ENCODE data around the gene TBC1D24.
"Not testable (repeated sequence)": the region's sequence is repeated elsewhere in the genome, so short reads cannot be mapped to it uniquely, and the experiment has no call there.

TBC1D24 gene

GRCh38 chr16:2518823-2519710 lies 44.1 kb downstream of the TBC1D24 start:
- DNase-seq, result no peak

- no peak for DNase-seq
These were observed 44.8 kb downstream of the TBC1D24 start for GRCh38 chr16:2519711-2520080.

- DNase-seq, result peak; percentile 89
These were observed 45.3 kb downstream of the TBC1D24 start, which contains the start of gene AMDHD2 for GRCh38 chr16:2520097-2520783. AMDHD2 (plus strand) TSS chr16:2520371; CDS start chr16:2520459, 88 bp downstream.

GRCh38 chr16:2520784-2521531 lies 46.0 kb downstream of the TBC1D24 start:
- DNase-seq, result peak; percentile 63

GRCh38 chr16:2523801-2524231 lies 48.9 kb downstream of the TBC1D24 start:
- DNase-seq, result no peak

- DNase-seq, result no peak
These were observed 49.5 kb downstream of the TBC1D24 start for GRCh38 chr16:2524339-2524938.

GRCh38 chr16:2526135-2526534 lies 51.2 kb downstream of the TBC1D24 start:
- DNase-seq, result no peak

GRCh38 chr16:2527071-2527783 lies 52.3 kb downstream of the TBC1D24 start:
- no peak for DNase-seq

GRCh38 chr16:2527784-2528100 lies 52.8 kb downstream of the TBC1D24 start:
- no peak for DNase-seq

GRCh38 chr16:2528161-2529060 lies 53.5 kb downstream of the TBC1D24 start:
- DNase-seq, result no peak

- DNase-seq, result no peak
These were observed 54.4 kb downstream of the TBC1D24 start for GRCh38 chr16:2529061-2529931.

- no peak for DNase-seq
These were observed 55.2 kb downstream of the TBC1D24 start for GRCh38 chr16:2529961-2530628.

- DNase-seq, result no peak
These were observed 55.8 kb downstream of the TBC1D24 start for GRCh38 chr16:2530629-2531318.

- no peak for DNase-seq
These were observed 56.4 kb downstream of the TBC1D24 start, which contains the start of gene CEMP1 for GRCh38 chr16:2531371-2531695. CEMP1 (minus strand) TSS chr16:2531408; CDS start chr16:2531073, 335 bp downstream.

- peak; percentile 97 for DNase-seq
These were observed 57.0 kb downstream of the TBC1D24 start for GRCh38 chr16:2531696-2532493.

- DNase-seq, result peak; percentile 56
These were observed 57.7 kb downstream of the TBC1D24 start for GRCh38 chr16:2532494-2533141.

- not testable (repeated sequence) for DNase-seq
These were observed 58.3 kb downstream of the TBC1D24 start for GRCh38 chr16:2533142-2533755.

All from activated CD4-positive, alpha-beta T cell treated with anti-CD3 and anti-CD28 coated beads, Interleukin-2, amount 50 U/mL, for 1 hour (primary cell).